AG04450 (cell line): ENCODE data around the gene APOA4. TPM values are rescaled to one million over a fixed set of nuclear protein-coding genes. Genes with fewer than 3 reads are reported as not detected.

Source experiments
- CTCF ChIA-PET: fragments of 300-600, 350-600 bp; formaldehyde crosslinking; extraction: SDS; loops from one replicate; lab custom pipeline; 2022; ENCODE audit warnings: antibody characterized with exemption, inconsistent platforms; lab: Charles Lee
- POLR2A ChIA-PET: fragments of 350-600 bp; formaldehyde crosslinking; extraction: SDS; loops from one replicate; lab custom pipeline; 2021; ENCODE audit warnings: antibody characterized with exemption, inconsistent platforms; lab: Yijun Ruan, JAX
- DNase-seq: peaks from one replicate; pipeline ENCODE4 v3.0.0-alpha.2; 2011; ENCODE audit warnings: low read depth, low spot score
- H3K27ac ChIP-seq: one replicate; pipeline ENCODE4 v1.5.1; 2012; ENCODE audit warnings: low read depth, low read length, control low read depth
- H3K27me3 ChIP-seq: one replicate; pipeline ENCODE4 v1.6.0; 2012; ENCODE audit warnings: low read length; ENCODE audit not compliant: control insufficient read depth, insufficient read depth
- H3K4me3 ChIP-seq: 2 replicates; pipeline ENCODE4 v1.5.1; 2011; ENCODE audit warnings: mild to moderate bottlenecking, low read depth, low read length, control low read depth
- H3K9me3 ChIP-seq: 2 replicates; pipeline ENCODE4 v1.5.1; 2012; ENCODE audit warnings: low read length; ENCODE audit not compliant: control insufficient read depth, insufficient read depth
- polyA plus RNA-seq: library from polyadenylated mRNA; depleted of rRNA; stranded (reverse); fragments of >200 nt; gene quantifications from 2 replicates; pipeline ENCODE4 v1.2.3, GENCODE V29; 2011
- TF ChIP-seq, protein P1 (sequence below): IDR thresholded peaks from 2 replicates; pipeline ENCODE4 v1.5.1; 2011; ENCODE audit warnings: low read depth, low read length, control low read depth, inconsistent platforms

The APOA4 gene
- polyA plus RNA-seq, 1 experiment: not detected

DNA sequence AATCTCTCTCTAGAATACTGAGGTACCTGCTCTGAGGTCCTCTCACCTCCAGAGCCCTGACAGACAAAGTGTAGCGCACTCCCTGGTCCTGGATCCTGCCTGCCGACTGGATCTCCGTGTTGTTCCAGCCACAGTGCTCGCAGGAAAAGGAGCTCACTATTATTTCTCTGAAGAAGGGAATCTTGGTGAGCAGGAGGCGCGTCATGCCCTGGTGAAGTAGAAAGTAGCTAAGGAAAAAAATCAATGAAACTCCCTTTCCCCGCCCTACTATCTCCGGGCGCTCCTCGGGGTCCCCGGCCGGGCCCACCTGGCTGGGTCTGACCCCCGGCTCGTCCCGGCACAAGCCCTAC is 35.7 kb downstream of the APOA4 start:
- Histone ChIP-seq H3K4me3 (peak overlapping the region; percentile 89), H3K9me3 (no peaks in the 10 kb centered on the region), H3K27ac (no peak overlapping the region), H3K27me3 (no peaks in the 10 kb centered on the region)
- TF ChIP-seq, protein P1, sequence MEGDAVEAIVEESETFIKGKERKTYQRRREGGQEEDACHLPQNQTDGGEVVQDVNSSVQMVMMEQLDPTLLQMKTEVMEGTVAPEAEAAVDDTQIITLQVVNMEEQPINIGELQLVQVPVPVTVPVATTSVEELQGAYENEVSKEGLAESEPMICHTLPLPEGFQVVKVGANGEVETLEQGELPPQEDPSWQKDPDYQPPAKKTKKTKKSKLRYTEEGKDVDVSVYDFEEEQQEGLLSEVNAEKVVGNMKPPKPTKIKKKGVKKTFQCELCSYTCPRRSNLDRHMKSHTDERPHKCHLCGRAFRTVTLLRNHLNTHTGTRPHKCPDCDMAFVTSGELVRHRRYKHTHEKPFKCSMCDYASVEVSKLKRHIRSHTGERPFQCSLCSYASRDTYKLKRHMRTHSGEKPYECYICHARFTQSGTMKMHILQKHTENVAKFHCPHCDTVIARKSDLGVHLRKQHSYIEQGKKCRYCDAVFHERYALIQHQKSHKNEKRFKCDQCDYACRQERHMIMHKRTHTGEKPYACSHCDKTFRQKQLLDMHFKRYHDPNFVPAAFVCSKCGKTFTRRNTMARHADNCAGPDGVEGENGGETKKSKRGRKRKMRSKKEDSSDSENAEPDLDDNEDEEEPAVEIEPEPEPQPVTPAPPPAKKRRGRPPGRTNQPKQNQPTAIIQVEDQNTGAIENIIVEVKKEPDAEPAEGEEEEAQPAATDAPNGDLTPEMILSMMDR: no peak
- POLR2A ChIA-PET: interaction anchor here (1.0 to 3.3 kb wide), 4 partner anchors 14 to 391 kb away, joined by 3 to 11 read pairs (median 6); partner anchors contain the start of genes BUD13, PAFAH1B2 and SIDT2
- CTCF ChIA-PET: interaction anchor here (0.5 to 11.0 kb wide), 6 partner anchors 49 to 440 kb away, joined by 3 to 209 read pairs (median 4); no protein-coding TSS in a partner anchor
- no peak for DNase-seq

DNA sequence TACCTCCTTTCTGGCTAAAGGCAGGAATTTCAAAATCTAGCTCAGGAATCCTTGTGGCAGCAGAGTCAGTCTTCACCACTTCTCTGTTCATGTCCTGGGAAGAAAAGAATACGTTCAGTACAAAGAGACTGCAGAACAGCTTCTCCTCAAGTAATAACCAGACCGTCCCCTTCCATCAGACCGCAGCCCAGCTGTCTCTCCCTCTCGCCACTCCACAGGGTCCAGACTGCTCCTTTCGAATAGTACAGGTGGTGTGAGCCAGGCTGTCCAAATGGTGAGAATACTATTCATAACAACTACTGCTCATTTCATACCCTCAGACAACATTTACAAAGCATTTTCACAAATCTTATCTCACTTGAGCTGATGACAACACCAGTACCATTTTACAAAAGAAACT is 36.1 kb downstream of the APOA4 start:
- DNase-seq: no peak
- no peaks in the 10 kb centered on the region for H3K27me3 ChIP-seq
- TF ChIP-seq, protein P1: no peak
- CTCF ChIA-PET: interaction anchor here (0.5 to 11.0 kb wide), 7 partner anchors 32 to 440 kb away, joined by 3 to 209 read pairs (median 4); no protein-coding TSS in a partner anchor
- H3K27ac ChIP-seq: no peak overlapping the region
- H3K9me3 ChIP-seq: no peaks in the 10 kb centered on the region
- peak overlapping the region; percentile 89 for H3K4me3 ChIP-seq
- POLR2A ChIA-PET: interaction anchor here (0.6 to 3.3 kb wide), 3 partner anchors 14 to 158 kb away, joined by 3 to 11 read pairs (median 8); partner anchors contain the start of gene BUD13

DNA sequence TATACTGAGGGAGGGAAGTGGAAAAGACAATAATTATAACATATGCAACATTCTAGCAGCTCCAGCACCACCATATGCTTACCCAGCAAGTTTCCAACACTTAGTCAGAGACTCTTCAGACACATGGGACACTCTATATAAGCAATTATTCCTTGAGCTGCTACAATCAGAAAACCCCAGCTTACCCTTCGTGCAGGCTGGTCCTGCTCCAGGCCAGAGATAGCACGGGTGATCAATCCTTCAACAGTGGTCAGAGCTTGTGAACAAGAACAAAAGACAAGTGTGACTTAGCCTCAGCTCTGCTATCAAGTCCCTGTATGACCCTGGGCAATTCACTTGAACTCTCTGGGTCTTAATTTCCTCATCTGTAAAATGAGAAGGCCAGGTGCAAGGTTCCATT is 36.8 kb downstream of the APOA4 start:
- H3K4me3 ChIP-seq: no peak overlapping the region; the same call in 1 of the 2 replicates
- CTCF ChIA-PET: interaction anchor here (0.8 to 11.0 kb wide), 5 partner anchors 31 to 320 kb away, joined by 3 to 209 read pairs (median 4); no protein-coding TSS in a partner anchor
- POLR2A ChIA-PET: interaction anchor here (0.6 to 3.3 kb wide), 3 partner anchors 13 to 158 kb away, joined by 3 to 11 read pairs (median 8); partner anchors contain the start of gene BUD13

DNA sequence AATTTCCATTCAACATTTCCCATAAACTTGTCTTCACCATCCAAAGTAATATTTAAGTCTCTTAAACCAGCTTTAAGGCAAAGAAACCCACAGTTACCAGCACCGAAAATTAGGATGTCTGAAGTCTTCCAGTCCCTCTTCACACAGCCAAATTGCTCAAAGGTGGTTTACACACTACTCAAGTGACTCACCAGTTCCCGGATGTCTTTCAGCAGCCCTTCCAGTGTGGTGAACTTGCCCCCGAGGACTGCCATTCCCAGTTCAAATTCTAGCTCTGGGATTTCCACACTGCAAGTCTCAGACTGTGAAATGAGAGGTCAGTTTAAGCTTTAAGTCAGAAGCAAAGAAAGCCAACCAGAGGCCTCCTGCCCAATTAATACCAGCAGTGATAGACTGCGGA is 40.4 kb downstream of the APOA4 start:
- TF ChIP-seq, protein P1: no peak
- ChIA-PET CTCF (interaction anchor here (0.8 to 1.5 kb wide), 3 partner anchors 9 to 323 kb away, joined by 3 to 10 read pairs (median 5); partner anchors contain the start of gene APOA5), POLR2A (no interaction called here)
- no peaks in the 10 kb centered on the region for H3K27me3 ChIP-seq
- DNase-seq: no peak
- H3K27ac ChIP-seq: no peak overlapping the region
- no peaks in the 10 kb centered on the region for H3K9me3 ChIP-seq
- H3K4me3 ChIP-seq: no peak overlapping the region

More for the DNA sequence above, 36.8 kb downstream of the APOA4 start:
- H3K27ac ChIP-seq: no peak overlapping the region
- TF ChIP-seq, protein P1: no peak
- DNase-seq: no peak
- no peaks in the 10 kb centered on the region for H3K9me3 ChIP-seq
- H3K27me3 ChIP-seq: no peaks in the 10 kb centered on the region

DNA sequence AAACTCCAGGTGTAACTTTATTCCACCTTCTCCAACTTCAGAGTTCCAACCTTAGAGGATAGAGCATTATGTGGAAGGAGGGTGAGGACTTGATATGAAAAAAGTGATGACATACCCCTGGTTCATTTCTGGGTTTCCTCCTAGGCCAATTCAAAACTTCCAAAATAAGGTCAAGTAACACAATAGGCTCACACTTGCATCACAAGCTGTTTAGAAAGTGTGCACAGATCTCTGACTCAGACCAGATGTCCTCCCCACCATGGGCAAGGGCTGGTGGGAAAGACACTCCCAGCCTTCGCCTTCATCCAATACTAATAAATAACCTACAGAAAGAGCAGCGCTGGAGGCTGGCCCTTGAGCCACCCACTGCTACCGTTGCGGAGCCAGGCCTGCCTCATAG is 44.5 kb downstream of the APOA4 start:
- no peak for DNase-seq
- H3K27me3 ChIP-seq: no peaks in the 10 kb centered on the region
- H3K27ac ChIP-seq: no peak overlapping the region
- ChIA-PET CTCF (interaction anchor here (2.9 kb wide), 1 partner anchor 13 kb away, joined by 21 read pairs; the partner anchor contains the start of gene APOA5), POLR2A (no interaction called here)
- no peak overlapping the region for H3K4me3 ChIP-seq
- TF ChIP-seq, protein P1: no peak
- no peaks in the 10 kb centered on the region for H3K9me3 ChIP-seq
